HEK293 (cell line): ENCODE results near the gene DACT1.

ENCODE experiments used
- CTCF ChIA-PET: fragments of 350-600 bp; formaldehyde crosslinking; extraction: SDS; loops from one replicate; lab custom pipeline; 2021; ENCODE audit warnings: antibody characterized with exemption; lab: Yijun Ruan, JAX
- POLR2A ChIA-PET: fragments of 300-600 bp; formaldehyde crosslinking; extraction: SDS; loops from one replicate; lab custom pipeline; 2020; ENCODE audit warnings: antibody characterized with exemption, inconsistent platforms; lab: Yijun Ruan, JAX
- H3K27ac ChIP-seq: fragments of 200-500 bp; sonication (Bioruptor generic); 2 replicates; pipeline ENCODE4 v1.5.1; 2014; ENCODE audit warnings: low read depth, low read length, control low read depth, inconsistent platforms; ENCODE audit errors: extremely low read depth
- H3K36me3 ChIP-seq, 2 experiments: fragments of 200-500 bp in 1 of 2; sonication (Bioruptor generic) in 1 of 2; 1 replicate in 1 of 2; 2 replicates in 1 of 2; pipeline ENCODE4 v1.5.1; 2014 to 2017; ENCODE audit warnings: inconsistent platforms in 2 of 2, low read length in 2 of 2; ENCODE audit not compliant: control insufficient read depth in 2 of 2, insufficient read depth in 1 of 2
- H3K4me1 ChIP-seq: fragments of 200-500 bp; sonication (Bioruptor generic); 2 replicates; pipeline ENCODE4 v1.5.1; 2014; ENCODE audit warnings: mild to moderate bottlenecking, low read length, inconsistent platforms; ENCODE audit not compliant: control insufficient read depth, insufficient read depth
- H3K4me3 ChIP-seq: 2 replicates; pipeline ENCODE4 v1.5.1; 2011; ENCODE audit warnings: low read depth, mild to moderate bottlenecking, control low read depth, low read length, moderate library complexity
- H3K9me3 ChIP-seq: fragments of 200-500 bp; sonication (Bioruptor generic); 2 replicates; pipeline ENCODE4 v1.5.1; 2014; ENCODE audit warnings: low read depth, low read length, inconsistent platforms; ENCODE audit not compliant: control insufficient read depth, insufficient read depth
- GLIS2 ChIP-seq: fragments of 450-650 bp; formaldehyde crosslinking; IDR thresholded peaks from 2 replicates; pipeline ENCODE4 v1.5.1; 2016; ENCODE audit warnings: missing biosample characterization, missing genetic modification characterization
- INSM2 ChIP-seq: fragments of 450-650 bp; formaldehyde crosslinking; IDR thresholded peaks from 2 replicates; pipeline ENCODE4 v1.5.1; 2016; ENCODE audit warnings: missing biosample characterization, missing genetic modification characterization
- OSR2 ChIP-seq: fragments of 450-650 bp; formaldehyde crosslinking; IDR thresholded peaks from 2 replicates; pipeline ENCODE4 v1.5.1; 2016; ENCODE audit warnings: missing biosample characterization, missing genetic modification characterization
- ZBTB21 ChIP-seq: fragments of 450-650 bp; formaldehyde crosslinking; IDR thresholded peaks from 2 replicates; pipeline ENCODE4 v1.5.1; 2017; ENCODE audit warnings: missing biosample characterization, missing genetic modification characterization
- ZFP37 ChIP-seq: fragments of 450-650 bp; formaldehyde crosslinking; IDR thresholded peaks from 2 replicates; pipeline ENCODE4 v1.5.1; 2016; ENCODE audit warnings: missing biosample characterization, missing genetic modification characterization
- ZNF184 ChIP-seq: fragments of 450-650 bp; IDR thresholded peaks from 2 replicates; pipeline ENCODE4 v1.5.1; 2018; ENCODE audit warnings: missing biosample characterization, mild to moderate bottlenecking, missing genetic modification characterization
- ZNF335 ChIP-seq: fragments of 450-650 bp; formaldehyde crosslinking; conservative IDR thresholded peaks from 2 replicates; pipeline ENCODE4 v1.5.1; 2016; ENCODE audit warnings: missing biosample characterization, missing genetic modification characterization
- ZNF37A ChIP-seq: fragments of 450-650 bp; IDR thresholded peaks from 2 replicates; pipeline ENCODE4 v1.5.1; 2018; ENCODE audit warnings: missing biosample characterization, missing genetic modification characterization
- ZNF664 ChIP-seq: fragments of 450-650 bp; formaldehyde crosslinking; IDR thresholded peaks from 2 replicates; pipeline ENCODE4 v1.5.1; 2016; ENCODE audit warnings: missing biosample characterization, missing genetic modification characterization
- ZNF692 ChIP-seq: fragments of 450-650 bp; formaldehyde crosslinking; IDR thresholded peaks from 2 replicates; pipeline ENCODE4 v1.5.1; 2016; ENCODE audit warnings: missing biosample characterization, missing genetic modification characterization
- ZNF707 ChIP-seq: fragments of 450-650 bp; formaldehyde crosslinking; IDR thresholded peaks from 2 replicates; pipeline ENCODE4 v1.5.1; 2016; ENCODE audit warnings: missing biosample characterization, missing genetic modification characterization
- TF ChIP-seq, protein P1 (sequence below): fragments of 450-650 bp; formaldehyde crosslinking; IDR thresholded peaks from 2 replicates; pipeline ENCODE4 v1.5.1; 2016; ENCODE audit warnings: missing biosample characterization, missing genetic modification characterization, borderline replicate concordance
- TF ChIP-seq, protein P2 (sequence below): sonication (generic); formaldehyde crosslinking; IDR thresholded peaks from 2 replicates; pipeline ENCODE4 v1.8.1; 2022; ENCODE audit warnings: mild to moderate bottlenecking, moderate library complexity, missing genetic modification reagents

DACT1 gene

GRCh38 chr14:58620011-58620410 lies 17.8 kb upstream of the DACT1 start:
- Histone ChIP-seq H3K27ac (no peak overlapping the region), H3K9me3 (no peaks in the 10 kb centered on the region), H3K36me3 (no peaks in the 10 kb centered on the region), H3K4me1 (no peaks in the 10 kb centered on the region), H3K4me3 (no peak overlapping the region)
- CTCF ChIA-PET, result interaction anchor here (0.6 kb wide), 1 partner anchor 102 kb away, joined by 4 read pairs; no protein-coding TSS in a partner anchor
- POLR2A ChIA-PET, result no interaction called here
- TF ChIP-seq INSM2 (tag by site-specific recombination) (no peak), ZNF692 (tag by site-specific recombination) (no peak), GLIS2 (tag by site-specific recombination) (no peak), ZBTB21 (tag by site-specific recombination) (no peak), ZNF707 (tag by site-specific recombination) (no peak), ZFP37 (tag by site-specific recombination) (no peak), ZNF184 (tag by site-specific recombination) (no peak), ZNF37A (tag by site-specific recombination) (no peak), ZNF664 (tag by site-specific recombination) (no peak), ZNF335 (tag by site-specific recombination) (no peak)
- TF ChIP-seq, protein P1, sequence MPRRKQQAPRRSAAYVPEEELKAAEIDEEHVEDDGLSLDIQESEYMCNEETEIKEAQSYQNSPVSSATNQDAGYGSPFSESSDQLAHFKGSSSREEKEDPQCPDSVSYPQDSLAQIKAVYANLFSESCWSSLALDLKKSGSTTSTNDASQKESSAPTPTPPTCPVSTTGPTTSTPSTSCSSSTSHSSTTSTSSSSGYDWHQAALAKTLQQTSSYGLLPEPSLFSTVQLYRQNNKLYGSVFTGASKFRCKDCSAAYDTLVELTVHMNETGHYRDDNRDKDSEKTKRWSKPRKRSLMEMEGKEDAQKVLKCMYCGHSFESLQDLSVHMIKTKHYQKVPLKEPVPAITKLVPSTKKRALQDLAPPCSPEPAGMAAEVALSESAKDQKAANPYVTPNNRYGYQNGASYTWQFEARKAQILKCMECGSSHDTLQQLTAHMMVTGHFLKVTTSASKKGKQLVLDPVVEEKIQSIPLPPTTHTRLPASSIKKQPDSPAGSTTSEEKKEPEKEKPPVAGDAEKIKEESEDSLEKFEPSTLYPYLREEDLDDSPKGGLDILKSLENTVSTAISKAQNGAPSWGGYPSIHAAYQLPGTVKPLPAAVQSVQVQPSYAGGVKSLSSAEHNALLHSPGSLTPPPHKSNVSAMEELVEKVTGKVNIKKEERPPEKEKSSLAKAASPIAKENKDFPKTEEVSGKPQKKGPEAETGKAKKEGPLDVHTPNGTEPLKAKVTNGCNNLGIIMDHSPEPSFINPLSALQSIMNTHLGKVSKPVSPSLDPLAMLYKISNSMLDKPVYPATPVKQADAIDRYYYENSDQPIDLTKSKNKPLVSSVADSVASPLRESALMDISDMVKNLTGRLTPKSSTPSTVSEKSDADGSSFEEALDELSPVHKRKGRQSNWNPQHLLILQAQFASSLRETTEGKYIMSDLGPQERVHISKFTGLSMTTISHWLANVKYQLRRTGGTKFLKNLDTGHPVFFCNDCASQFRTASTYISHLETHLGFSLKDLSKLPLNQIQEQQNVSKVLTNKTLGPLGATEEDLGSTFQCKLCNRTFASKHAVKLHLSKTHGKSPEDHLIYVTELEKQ, result no peak
- TF ChIP-seq, protein P2, sequence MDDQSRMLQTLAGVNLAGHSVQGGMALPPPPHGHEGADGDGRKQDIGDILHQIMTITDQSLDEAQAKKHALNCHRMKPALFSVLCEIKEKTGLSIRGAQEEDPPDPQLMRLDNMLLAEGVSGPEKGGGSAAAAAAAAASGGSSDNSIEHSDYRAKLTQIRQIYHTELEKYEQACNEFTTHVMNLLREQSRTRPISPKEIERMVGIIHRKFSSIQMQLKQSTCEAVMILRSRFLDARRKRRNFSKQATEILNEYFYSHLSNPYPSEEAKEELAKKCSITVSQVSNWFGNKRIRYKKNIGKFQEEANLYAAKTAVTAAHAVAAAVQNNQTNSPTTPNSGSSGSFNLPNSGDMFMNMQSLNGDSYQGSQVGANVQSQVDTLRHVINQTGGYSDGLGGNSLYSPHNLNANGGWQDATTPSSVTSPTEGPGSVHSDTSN, result no peak

GRCh38 chr14:58625438-58625837 lies 12.3 kb upstream of the DACT1 start:
- Histone ChIP-seq H3K9me3 (no peaks in the 10 kb centered on the region), H3K4me3 (no peak overlapping the region), H3K27ac (no peak overlapping the region), H3K36me3 (no peaks in the 10 kb centered on the region), H3K4me1 (no peaks in the 10 kb centered on the region)
- TF ChIP-seq OSR2 (tag by site-specific recombination), result no peak
- TF ChIP-seq, protein P1, result no peak
- ChIA-PET POLR2A (no interaction called here), CTCF (no interaction called here)
